ENCODE measurements around the gene ESR1. TPM values are rescaled to one million over a fixed set of nuclear protein-coding genes. Genes with fewer than 3 reads are reported as not detected.

The ESR1 gene
- total and polyA plus RNA-seq, 2 experiments from 2014 or later: 1.6 to 5.1 TPM

DNA sequence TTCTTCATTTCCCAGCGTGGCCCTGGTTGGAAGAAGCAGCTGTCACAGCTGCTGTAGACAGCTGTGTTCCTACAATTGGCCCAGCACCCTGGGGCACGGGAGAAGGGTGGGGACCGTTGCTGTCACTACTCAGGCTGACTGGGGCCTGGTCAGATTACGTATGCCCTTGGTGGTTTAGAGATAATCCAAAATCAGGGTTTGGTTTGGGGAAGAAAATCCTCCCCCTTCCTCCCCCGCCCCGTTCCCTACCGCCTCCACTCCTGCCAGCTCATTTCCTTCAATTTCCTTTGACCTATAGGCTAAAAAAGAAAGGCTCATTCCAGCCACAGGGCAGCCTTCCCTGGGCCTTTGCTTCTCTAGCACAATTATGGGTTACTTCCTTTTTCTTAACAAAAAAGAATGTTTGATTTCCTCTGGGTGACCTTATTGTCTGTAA, 292.7 kb downstream of the ESR1 start:
- peaks cover 82% of the 10 kb centered on the region for H3K4me1 ChIP-seq (ENCODE audit: low read depth)
- peak; percentile 11 to 66 for DNase-seq (ENCODE audit: low read depth in 1 of 2, low spot score in 1 of 2)
- no peaks in the 10 kb centered on the region for H3K9me3 ChIP-seq (ENCODE audit: low read depth)
- no peak overlapping the region for H3K4me3 ChIP-seq
- no peaks in the 10 kb centered on the region for H3K27me3 ChIP-seq
- no peaks in the 10 kb centered on the region for H3K36me3 ChIP-seq
- H3K27ac ChIP-seq: peak overlapping the region; percentile 95
- no peak for TF ChIP-seq CTCF (IDR thresholded peaks at IDR 0.05; ENCODE audit: low read depth, low read length)

- Histone ChIP-seq H3K27ac (no peak overlapping the region), H3K36me3 (no peaks in the 10 kb centered on the region), H3K4me1 (ENCODE audit: low read depth) (peaks cover 28% of the 10 kb centered on the region), H3K9me3 (ENCODE audit: low read depth) (no peaks in the 10 kb centered on the region), H3K27me3 (no peaks in the 10 kb centered on the region), H3K4me3 (no peak overlapping the region)
- DNase-seq (ENCODE audit: low read depth in 1 of 2, low spot score in 1 of 2): no peak
- TF ChIP-seq CTCF (IDR thresholded peaks at IDR 0.05; ENCODE audit: low read depth, low read length): no peak
Measured at GRCh38 chr6:152107973-152108372, 300.5 kb downstream of the ESR1 start.

GRCh38 chr6:152110886-152111820, 303.7 kb downstream of the ESR1 start:
- DNase-seq (ENCODE audit: low read depth in 1 of 2, low spot score in 1 of 2): peak in 1 of 2 donors; percentile 57
- no peaks in the 10 kb centered on the region for H3K36me3 ChIP-seq
- TF ChIP-seq CTCF (IDR thresholded peaks at IDR 0.05; ENCODE audit: low read depth, low read length): no peak
- H3K27me3 ChIP-seq: no peaks in the 10 kb centered on the region
- peaks cover 9% of the 10 kb centered on the region for H3K4me1 ChIP-seq (ENCODE audit: low read depth)
- H3K4me3 ChIP-seq: no peak overlapping the region
- H3K27ac ChIP-seq: peak overlapping the region; percentile 50
- H3K9me3 ChIP-seq (ENCODE audit: low read depth): no peaks in the 10 kb centered on the region

DNA sequence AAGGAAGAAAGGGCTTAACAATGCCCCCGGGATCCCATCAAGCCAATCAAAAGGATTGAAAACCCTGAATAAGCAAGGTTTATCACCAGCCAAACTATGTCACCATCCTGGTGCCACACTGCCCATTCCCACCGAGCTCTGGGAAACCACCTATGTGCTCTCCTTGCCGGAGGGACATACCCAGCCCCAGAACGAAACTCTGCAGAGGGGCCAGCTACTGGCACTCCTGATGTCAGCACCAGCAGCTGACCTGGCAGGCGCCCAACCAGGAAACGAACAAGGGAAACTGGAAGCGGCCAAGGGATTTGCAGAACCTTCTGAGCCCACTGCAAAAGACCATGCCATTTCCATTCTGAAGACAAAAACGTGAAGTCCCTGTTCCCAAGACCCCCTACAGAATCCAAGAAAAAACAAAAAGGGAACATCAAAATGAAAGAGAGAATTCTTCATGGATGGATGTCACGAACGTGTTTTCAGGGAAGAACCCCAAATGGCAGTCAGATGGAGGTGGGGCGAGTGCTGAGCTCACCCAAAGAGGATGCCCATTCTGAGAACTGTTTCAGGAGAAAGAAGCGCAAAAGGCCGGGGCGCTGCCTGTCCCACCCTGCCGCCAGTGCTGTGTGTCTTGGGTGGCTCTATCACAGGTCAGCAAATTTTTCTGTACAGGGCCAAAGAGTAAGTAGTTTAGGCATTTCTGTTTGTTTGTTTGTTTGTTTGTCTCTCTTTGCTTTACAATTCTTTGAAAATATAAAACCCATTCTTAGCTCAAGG, 305.2 kb downstream of the ESR1 start:
- no peaks in the 10 kb centered on the region for H3K27me3 ChIP-seq
- no peak overlapping the region for H3K27ac ChIP-seq
- TF ChIP-seq CTCF (IDR thresholded peaks at IDR 0.05; ENCODE audit: low read depth, low read length): no peak
- no peaks in the 10 kb centered on the region for H3K36me3 ChIP-seq
- no peak overlapping the region for H3K4me3 ChIP-seq
- no peak for DNase-seq (ENCODE audit: low read depth in 1 of 2, low spot score in 1 of 2)
- H3K4me1 ChIP-seq (ENCODE audit: low read depth): peaks cover 14% of the 10 kb centered on the region
- H3K9me3 ChIP-seq (ENCODE audit: low read depth): no peaks in the 10 kb centered on the region

DNA sequence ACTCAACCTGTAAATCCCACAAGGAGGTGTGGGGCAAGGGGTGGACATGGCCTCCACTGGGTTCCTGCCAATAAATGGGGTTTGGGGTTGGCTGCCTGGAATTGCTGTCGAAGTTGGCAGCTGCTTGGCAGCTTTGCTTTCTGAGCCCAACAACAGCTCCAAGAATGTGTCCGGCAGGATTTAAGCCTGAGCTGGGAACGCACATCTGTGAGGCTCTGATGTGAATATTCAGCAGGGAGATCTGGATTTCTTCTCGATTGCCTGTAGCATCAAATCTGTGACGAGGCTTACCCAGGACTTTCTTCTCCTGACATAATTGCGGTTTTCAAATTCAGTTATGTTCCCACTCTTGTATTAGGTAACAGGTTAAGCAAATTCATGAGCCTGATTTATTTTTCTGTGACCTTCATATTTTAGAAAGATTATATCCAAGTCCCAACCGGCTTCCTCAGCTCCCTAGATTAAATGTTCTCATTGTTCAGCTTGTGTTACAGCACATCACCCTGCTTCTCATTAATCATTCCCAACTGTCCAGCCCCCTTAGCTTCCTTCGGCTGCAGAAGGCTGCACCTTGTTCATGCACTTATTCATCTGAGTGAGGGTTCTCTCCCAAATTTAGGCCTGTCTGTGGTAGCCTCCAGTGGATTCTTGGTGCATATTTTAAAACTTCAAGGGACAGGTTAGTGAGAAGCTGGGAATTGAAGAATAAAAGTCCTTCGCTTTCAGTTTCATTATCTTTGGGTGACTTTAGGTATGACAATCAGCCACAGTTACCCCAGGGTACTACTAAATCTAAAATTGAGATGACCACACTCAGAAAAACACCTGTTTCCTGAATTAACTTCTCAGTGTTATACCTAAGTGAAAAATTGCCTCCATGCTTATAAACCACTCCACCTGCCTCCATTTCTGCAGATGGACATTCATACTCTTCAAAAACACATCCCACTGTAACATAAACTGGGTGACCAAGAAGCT, 310.0 kb downstream of the ESR1 start:
- DNase-seq (ENCODE audit: low read depth in 1 of 2, low spot score in 1 of 2): no peak
- Histone ChIP-seq H3K27ac (peak overlapping the region; percentile 2), H3K36me3 (no peaks in the 10 kb centered on the region), H3K9me3 (ENCODE audit: low read depth) (no peaks in the 10 kb centered on the region), H3K4me3 (no peak overlapping the region), H3K4me1 (ENCODE audit: low read depth) (peaks cover 7% of the 10 kb centered on the region), H3K27me3 (no peaks in the 10 kb centered on the region)
- TF ChIP-seq CTCF (IDR thresholded peaks at IDR 0.05; ENCODE audit: low read depth, low read length): no peak
